Heart left ventricle (tissue), 13 donors: Measurements from ENCODE around the gene RNASE12.
"Not testable (repeated sequence)": the region's sequence is repeated elsewhere in the genome, so short reads cannot be mapped to it uniquely, and the experiment has no call there.

Source experiments
- POLR2A ChIP-seq, 2 donors: fragments of 450-650 bp; IDR thresholded peaks; one replicate each; pipeline ENCODE4 v1.6.1; 2017; ENCODE audit warnings: antibody characterized with exemption in 2 of 2, mild to moderate bottlenecking in 2 of 2, moderate library complexity in 2 of 2
- TF ChIP-seq, protein P1 (sequence below), 12 donors: fragments of 200-600 bp; sonication (generic) in 4 of 12; IDR thresholded peaks; one replicate each; pipeline versions ENCODE4 v1.5.0 to v1.8.0; 2018 to 2022; ENCODE audit warnings: antibody characterized with exemption in 12 of 12, mild to moderate bottlenecking in 5 of 12
- donor health status: ischemic (EF 13 %, LVEDD 7.1; RV severe dilation, severe dysfunction).
- donor health status: DM: no; HTN: yes; CAD: no.
- donor health status: DM: no; HTN: no; CAD: no.
- donor health status: ischemic (EF 25% LVEDD 6.9; RV normal size, moderate dysfunction).
- donor health status: ischemic (EF 25% LVEDD 5.7; RV mildly dilated, moderate dysfunction).
- donor health status: ischemic (EF 35%, LVEDD 5.7; RV mildly dilated, moderate dysfunction).
- donor health status: nonischemic (EF 11% LVEDD 7.7; RV severe dilation, severe dysfunction).
- donor health status: DM: yes; HTN: yes; CAD: no.
- donor health status: PGD.
- donor health status: ischemic (EF 29% LVEDD 5.4; RV normal size, mild dysfunction).
- donor health status: nonischemic (EF 23%, LVEDD 6.1; RV moderate dilation, normal function).

DNA sequence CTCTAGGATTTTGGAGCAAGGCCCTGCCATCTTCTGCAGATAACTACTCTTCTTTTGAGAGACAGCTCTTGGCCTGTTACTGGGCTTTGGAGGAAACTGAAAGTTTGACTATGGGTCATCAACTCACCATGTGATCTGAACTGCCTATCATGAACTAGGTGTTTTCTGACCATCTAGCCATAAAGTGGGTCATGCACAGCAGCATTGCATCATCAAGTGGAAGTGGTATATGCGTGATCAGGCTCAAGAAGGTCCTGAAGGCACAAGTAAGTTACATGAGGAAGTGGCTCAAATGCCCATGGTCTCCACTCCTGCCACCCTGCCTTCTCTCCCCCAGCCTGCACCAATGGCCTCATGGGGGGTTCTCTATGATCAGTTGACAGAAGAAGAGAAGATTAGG lies 20.5 kb downstream of the RNASE12 start:
- TF ChIP-seq, protein P1, sequence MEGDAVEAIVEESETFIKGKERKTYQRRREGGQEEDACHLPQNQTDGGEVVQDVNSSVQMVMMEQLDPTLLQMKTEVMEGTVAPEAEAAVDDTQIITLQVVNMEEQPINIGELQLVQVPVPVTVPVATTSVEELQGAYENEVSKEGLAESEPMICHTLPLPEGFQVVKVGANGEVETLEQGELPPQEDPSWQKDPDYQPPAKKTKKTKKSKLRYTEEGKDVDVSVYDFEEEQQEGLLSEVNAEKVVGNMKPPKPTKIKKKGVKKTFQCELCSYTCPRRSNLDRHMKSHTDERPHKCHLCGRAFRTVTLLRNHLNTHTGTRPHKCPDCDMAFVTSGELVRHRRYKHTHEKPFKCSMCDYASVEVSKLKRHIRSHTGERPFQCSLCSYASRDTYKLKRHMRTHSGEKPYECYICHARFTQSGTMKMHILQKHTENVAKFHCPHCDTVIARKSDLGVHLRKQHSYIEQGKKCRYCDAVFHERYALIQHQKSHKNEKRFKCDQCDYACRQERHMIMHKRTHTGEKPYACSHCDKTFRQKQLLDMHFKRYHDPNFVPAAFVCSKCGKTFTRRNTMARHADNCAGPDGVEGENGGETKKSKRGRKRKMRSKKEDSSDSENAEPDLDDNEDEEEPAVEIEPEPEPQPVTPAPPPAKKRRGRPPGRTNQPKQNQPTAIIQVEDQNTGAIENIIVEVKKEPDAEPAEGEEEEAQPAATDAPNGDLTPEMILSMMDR (IDR thresholded peaks at IDR 0.05): not testable (repeated sequence)
- TF ChIP-seq POLR2A (IDR thresholded peaks at IDR 0.05): not testable (repeated sequence)
